ENCODE data around the gene MUC20.

DNA sequence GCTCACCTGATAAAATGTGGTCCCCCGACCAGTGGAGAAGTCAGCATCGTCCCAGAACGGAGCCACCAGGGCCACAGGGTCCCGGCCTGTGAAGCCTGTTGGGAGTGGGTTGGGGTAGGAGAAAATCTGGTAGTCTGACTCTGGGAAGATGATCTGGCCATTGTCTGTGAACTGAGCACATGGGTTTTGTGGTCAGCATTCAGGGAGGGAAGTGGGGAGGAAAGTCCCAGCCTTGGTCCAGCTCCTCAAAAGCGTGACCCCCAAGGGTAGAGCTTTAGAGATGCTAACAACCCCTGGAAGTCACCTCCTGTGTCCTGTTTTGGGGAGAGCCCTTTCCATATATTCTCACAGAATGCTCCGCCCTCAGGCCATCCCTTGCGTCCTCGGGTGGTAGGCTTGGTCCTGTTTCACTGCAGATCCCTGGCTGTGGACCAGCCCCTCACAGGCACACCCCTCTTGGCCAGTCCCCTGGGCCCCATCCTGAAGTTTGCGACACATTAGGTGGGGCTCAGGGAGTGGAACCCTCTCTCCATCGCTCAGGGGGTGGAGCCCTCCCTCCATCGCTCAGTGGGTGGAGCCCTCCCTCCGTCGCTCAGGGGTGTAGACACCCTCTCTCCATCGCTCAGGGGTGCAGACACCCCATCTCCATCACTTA, 51.0 kb downstream of the MUC20 start:
- no peak for TF ChIP-seq EZH2phosphoT487 (IDR thresholded peaks at IDR 0.05)
- no peak for TF ChIP-seq EZH2 (IDR thresholded peaks at IDR 0.05)
- TF ChIP-seq, protein P1, sequence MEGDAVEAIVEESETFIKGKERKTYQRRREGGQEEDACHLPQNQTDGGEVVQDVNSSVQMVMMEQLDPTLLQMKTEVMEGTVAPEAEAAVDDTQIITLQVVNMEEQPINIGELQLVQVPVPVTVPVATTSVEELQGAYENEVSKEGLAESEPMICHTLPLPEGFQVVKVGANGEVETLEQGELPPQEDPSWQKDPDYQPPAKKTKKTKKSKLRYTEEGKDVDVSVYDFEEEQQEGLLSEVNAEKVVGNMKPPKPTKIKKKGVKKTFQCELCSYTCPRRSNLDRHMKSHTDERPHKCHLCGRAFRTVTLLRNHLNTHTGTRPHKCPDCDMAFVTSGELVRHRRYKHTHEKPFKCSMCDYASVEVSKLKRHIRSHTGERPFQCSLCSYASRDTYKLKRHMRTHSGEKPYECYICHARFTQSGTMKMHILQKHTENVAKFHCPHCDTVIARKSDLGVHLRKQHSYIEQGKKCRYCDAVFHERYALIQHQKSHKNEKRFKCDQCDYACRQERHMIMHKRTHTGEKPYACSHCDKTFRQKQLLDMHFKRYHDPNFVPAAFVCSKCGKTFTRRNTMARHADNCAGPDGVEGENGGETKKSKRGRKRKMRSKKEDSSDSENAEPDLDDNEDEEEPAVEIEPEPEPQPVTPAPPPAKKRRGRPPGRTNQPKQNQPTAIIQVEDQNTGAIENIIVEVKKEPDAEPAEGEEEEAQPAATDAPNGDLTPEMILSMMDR (IDR thresholded peaks at IDR 0.05) = no peak
